NCI-H1694 treated with DMSO at 0.1 percent for 48 hours (cell line): ENCODE results near the gene HBG2.
"Not testable (repeated sequence)": the region's sequence is repeated elsewhere in the genome, so short reads cannot be mapped to it uniquely, and the experiment has no call there.

Experiments
- DNase-seq: peaks from one replicate; lab custom pipeline; 2025; lab: John Stamatoyannopoulos, UW

HBG2 gene

DNA sequence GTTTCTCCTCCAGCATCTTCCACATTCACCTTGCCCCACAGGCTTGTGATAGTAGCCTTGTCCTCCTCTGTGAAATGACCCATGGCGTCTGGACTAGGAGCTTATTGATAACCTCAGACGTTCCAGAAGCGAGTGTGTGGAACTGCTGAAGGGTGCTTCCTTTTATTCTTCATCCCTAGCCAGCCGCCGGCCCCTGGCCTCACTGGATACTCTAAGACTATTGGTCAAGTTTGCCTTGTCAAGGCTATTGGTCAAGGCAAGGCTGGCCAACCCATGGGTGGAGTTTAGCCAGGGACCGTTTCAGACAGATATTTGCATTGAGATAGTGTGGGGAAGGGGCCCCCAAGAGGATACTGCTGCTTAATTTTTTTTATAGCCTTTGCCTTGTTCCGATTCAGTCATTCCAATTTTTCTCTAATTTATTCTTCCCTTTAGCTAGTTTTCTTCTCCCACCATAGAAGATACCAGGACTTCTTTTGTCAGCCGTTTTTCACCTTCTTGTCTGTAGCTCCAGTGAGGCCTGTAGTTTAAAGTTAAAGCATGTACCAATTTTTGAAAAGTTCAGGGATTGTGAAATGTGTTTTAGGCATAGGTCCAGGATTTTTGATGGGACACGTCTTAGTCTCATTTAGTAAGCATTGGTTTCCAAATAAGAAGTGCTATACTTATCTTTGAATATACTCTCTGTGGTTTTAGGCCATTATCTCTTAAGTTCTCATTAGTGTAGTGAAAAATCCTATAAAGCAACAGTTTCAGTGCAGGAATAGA, at the start of gene HBG2:
Gene HBG2 (minus strand): TSS at position 136 of the 768 bp plus-strand sequence. CDS start 53 bp downstream, at position 83.
- not testable (repeated sequence) for DNase-seq

DNA sequence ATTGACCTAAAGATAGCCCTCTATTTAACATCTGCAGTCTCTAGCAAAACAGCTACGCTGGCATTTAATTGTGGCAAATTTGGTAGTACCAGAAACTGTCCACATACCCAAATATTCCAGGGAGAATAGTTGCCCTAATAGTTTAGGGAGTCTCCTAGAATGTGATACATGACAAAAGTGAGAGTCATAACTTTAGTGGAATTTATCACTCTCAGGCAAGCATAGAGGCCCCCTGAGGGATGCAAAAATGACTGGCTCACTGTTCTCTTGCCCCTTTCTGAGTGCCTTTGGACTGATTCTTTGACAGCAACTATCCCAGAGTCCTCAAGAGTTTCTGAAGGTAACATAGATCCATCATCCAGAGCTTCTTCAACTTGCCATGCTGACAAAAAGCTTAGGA, 49.5 kb upstream of the HBG2 start:
- DNase-seq: no peak

DNA sequence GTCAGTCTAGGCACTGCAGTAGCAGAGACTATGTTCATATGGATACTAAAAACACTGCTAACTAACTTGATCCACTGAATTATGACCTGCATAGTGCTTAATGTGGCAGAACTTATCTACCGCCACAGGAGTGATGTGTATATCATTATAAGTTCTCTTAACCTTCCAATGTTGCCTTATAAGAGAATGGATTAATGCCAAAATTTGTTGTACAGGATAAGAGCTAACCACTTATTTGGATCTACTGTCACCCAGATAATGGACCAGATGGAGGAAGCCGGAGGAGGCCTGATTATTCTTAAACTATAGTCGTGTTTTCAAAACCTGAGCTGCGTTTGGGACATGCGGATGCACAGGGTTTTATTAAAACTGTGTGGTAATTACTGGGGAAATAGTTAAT, 49.0 kb upstream of the HBG2 start:
- no peak for DNase-seq

DNA sequence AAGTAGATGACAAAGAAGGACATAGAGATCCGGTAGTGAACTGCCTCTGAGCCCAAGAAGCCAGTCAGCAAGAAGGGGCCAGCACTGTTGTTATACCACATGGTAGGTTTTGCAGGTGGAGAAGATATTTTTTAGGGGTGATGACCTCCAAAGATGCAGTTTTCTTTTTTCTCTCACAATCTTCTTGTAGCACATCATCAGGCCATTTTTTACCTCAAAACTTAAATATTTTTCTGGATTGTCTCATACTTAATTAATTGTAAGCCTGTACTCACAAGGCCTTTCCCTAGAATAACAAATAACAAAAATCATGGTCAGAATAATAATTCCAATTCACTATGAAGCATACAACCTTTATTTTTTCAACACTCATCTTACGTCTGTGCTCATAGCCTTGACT, 47.3 kb upstream of the HBG2 start, which contains the start of gene OR51B4:
Gene OR51B4 (minus strand): TSS at position 101 of the 400 bp plus-strand sequence. CDS start 0 bp downstream, at position 101.
- DNase-seq: no peak

DNA sequence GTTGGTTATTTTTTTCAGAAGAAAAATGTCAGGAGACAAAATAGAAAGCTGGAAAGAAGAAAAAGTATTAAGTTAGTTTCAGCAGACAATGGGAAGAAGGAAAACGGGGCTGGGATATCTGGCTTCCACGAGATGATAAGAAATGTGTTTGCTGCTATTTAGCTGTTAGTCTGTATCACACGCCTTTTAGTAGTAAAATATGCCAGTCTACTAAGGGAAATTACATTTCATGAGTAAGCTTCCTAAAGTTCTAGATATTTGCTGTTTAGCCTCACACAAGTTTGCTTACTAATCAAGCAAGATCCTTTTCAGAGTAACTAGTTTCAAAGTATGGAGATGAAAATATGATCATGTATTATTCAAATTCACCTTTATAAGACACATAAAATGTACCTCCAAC, 45.7 kb upstream of the HBG2 start:
- no peak for DNase-seq

DNA sequence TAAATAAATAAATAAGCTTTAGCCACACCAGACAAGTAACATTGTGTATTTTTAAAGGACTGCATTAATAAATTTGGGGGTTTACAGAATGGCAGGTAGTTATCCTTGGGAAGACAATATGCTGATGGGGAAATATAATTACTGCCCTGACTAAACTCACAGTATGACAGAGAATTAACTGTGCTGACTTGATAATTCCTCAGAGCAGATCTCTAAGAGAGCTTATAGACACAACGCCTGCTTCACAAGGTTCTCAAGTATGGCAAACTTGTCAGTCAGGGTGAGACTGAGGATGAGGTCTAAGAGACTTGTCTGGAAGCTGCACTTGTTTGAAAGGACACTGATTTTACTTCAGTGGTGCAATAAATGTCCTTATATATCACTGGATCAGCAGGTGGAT, 43.9 kb upstream of the HBG2 start:
- DNase-seq: no peak

DNA sequence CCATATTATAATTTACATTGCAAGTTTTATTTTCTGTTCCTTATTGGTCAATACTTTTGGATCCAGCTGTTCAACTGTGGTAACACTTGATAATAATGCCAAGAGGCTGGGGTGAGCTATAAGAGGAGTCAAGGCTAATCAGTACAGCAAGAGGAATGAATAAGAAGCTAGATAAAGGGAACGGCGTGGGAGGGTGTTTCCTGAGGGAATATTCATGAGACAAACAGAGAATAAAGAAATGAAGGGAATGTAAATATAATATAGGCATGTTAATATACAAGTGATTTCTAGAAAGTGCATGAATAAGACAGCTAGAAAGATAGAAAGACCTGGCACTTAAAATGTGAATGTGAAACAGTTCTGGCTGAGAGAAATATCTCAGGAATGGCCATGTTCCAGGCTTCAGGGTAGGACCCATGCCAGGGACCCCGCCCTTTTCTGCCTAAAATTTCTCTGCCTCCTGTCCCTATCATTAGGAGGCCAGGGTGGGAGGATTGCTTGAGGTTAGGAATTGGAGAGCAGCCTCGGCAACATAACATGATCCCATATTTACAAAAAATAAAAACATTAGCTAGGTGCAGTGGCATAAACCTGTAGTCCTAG, 43.2 kb upstream of the HBG2 start:
- DNase-seq: no peak

DNA sequence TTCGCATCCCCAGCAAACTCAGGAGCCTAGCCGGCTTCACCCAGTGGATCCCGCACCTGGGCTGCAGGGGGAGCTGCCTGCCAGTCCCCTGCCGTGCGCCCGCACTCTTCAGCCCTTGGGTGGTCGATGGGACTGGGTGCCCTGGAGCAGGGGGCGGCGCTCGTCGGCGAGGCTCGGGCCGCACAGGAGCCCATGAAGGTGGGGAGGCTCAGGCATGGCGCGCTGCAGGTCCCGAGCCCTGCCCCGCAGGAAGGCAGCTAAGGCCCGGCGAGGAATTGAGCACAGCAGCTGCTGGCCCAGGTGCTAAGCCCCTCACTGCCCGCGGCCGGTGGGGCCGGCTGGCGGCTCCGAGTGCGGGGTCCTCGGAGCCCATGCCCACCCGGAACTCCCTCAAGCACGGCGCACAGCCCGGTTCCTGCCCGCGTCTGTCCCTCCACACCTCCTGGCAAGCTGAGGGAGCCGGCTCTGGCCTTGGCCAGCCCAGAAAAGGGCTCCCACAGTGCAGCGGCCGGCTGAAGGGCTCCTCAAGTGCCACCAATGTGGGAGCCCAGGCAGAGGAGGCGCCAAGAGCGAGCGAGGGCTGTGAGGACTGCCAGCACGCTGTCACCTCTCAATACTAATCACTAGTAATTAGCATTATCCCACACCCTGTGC, 39.9 kb upstream of the HBG2 start:
- DNase-seq: not testable (repeated sequence)

DNA sequence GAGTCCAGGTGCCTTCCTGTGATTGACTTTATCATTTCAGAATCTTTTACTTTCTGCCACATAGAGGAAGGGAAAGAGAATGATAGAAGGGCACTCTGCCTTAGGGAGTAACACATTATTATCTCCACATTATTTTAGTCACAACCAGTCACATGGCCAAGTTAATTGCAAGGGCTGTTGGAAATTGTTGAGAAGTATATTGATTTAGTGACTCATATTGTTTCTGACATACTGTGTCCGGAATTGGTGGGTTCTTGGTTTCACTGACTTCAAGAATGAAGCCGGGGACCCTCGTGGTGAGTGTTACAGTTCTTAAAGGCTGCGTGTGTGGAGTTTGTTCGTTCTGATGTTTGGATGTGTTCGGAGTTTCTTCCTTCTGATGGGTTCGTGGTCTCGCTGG, 38.4 kb upstream of the HBG2 start:
- DNase-seq: no peak

DNA sequence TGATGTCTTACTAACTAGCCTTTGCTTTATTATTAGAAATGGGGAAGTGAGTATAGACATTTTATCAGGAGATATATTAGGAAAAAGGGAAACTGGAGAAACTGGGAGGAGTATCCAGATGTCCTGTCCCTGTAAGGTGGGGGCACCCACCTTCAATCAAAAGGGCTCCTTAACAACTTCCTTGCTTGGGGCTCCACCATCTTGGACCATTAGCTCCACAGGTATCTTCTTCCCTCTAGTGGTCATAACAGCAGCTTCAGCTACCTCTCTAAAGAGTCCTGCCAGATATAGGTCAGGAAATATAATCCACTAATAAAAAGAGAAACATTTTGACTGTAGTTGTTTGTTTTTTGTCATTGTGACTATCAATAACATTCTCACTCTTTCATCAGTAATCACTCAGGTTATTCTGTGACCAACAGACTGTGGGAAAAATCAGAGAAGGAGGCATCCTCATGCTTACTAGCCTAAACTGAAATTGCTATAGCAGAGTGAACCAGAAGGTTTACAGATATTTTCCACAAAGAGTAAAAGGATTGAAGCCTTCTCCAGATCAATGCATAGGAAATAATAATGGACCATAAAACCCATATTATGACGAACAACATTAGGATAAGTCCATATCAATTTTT, 36.7 kb upstream of the HBG2 start:
- DNase-seq: no peak

DNA sequence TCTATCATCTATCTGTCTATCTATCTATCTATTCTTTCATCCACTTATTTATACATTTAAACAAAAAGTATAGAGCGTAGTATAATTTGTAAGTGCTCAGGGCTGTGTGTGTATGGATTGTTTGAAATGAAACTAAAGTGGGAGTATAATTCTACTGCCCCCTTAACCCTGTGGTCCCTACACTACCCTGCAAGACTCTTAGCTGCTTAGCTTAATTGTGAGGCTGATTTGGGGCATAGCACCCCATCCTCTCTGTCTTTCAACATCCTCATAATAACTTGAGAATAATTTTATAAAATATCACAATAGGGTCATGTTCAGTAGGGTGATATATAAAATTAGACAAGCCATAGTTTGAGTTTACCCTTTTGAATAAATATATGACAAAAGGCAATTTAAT, 35.5 kb upstream of the HBG2 start:
- no peak for DNase-seq

DNA sequence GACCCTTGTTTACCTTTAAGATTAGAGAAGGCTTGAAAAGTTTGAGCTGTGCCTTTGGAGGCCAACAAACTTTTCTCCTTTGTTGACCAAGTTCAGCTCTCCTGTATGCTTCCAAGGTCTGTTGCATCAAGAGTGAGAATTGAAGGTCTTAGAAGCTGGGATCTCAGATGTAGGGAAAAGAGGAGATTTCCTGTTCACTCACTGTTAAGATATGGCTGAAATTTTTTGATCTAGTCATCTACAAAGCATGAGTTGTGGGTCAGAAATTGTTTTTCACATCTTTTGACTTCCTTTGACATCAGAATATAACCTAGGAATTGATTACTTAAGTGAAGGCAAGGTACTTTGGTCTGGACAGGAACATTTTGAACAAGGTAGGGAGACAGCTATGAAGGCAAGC, 35.1 kb upstream of the HBG2 start:
- no peak for DNase-seq

DNA sequence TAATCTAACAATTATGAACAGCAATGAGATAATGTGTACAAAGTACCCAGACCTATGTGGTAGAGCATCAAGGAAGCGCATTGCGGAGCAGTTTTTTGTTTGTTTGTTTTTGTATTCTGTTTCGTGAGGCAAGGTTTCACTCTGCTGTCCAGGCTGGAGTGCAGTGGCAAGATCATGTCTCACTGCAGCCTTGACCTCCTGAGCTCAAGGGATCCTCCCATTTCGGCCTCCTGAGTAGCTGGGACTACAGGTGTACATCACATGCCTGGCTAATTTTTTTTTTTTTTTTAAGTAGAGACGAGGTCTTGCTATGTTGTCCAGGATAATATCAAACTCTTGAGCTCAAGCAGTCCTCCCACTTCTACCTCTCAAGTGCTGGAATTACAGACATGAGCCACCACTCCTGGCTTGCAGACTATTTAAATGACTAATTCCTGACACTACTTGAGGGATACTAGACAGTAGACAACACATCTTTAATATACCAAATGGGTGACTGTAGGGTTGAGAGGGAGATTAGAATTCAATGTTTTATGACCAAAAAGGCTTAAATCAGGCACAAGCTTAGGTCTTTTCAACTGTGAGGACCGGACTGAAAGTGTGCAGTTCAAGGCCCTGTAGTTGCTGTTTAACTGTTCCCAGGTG, 34.4 kb upstream of the HBG2 start:
- DNase-seq: no peak

DNA sequence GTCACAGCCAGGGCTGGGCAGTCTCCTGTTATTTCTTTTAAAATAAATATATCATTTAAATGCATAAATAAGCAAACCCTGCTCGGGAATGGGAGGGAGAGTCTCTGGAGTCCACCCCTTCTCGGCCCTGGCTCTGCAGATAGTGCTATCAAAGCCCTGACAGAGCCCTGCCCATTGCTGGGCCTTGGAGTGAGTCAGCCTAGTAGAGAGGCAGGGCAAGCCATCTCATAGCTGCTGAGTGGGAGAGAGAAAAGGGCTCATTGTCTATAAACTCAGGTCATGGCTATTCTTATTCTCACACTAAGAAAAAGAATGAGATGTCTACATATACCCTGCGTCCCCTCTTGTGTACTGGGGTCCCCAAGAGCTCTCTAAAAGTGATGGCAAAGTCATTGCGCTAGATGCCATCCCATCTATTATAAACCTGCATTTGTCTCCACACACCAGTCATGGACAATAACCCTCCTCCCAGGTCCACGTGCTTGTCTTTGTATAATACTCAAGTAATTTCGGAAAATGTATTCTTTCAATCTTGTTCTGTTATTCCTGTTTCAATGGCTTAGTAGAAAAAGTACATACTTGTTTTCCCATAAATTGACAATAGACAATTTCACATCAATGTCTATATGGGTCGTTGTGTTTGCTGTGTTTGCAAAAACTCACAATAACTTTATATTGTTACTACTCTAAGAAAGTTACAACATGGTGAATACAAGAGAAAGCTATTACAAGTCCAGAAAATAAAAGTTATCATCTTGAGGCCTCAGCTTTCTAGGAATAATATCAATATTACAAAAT, 33.7 kb upstream of the HBG2 start:
- DNase-seq: no peak

DNA sequence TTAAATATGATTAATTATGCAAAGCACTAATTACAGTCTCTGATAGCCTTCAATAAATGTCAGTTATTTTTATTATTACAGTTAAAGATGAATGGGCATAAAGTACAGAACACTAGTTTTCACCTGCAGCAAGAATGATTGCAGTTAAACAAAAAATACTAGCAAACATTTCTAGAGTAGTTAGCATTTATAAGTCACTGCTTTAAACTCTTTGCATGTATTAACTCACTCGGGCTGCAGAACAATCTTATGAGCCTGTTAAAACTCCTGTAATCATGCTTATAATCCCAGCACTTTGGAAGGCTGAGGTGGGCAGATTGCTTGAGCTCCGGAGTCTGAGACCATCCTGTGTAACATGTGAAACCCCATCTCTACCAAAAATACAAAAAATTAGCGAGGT, 32.3 kb upstream of the HBG2 start:
- DNase-seq: no peak

DNA sequence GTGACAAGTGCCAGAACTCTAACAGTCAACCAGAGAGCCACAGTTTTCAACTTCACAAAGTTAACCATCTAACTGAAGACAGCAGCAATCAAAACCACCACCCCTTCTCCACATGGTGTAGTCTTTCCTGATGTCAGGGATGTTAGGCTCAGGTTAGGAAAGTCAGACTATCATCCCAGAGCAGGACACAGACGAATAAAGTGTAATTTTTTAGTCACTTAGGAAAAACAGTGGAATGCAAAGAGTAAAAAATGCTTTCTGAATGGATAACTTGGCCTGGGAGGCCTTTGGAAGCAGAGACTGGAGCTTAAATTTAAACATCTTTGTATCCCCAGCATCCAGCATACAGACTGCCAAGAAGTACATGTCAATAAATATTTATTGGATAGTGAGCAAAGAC, 31.8 kb upstream of the HBG2 start:
- DNase-seq: no peak

DNA sequence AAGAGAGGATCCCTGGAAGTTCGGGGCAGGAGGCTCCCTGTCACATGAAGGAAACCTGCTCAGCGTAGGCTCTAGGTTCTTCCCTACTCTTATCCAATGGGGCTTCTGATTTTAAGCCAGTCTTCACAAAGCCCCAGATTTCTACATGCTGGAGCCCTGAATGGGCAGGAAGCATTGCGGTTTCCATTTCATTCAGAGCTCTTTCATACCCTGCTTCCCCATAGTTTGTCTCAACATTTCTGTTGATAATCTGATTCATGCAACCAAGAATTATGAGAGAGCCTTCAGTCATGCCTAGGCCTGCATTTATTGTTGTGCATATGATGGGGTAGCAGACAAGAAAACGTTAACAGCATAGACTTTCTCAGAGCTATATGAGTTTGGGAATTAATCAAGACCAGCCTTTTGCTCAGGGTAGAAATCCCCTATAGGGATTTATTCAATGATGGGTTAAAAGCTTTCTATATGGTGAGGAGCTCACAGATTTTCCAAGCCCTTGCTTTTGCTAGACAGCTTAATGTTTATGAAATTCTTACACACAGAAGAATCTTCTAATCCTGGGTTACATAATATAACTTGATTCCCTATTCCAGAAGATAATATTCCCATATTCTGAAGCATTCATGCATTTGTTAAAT, 31.2 kb upstream of the HBG2 start:
- no peak for DNase-seq

DNA sequence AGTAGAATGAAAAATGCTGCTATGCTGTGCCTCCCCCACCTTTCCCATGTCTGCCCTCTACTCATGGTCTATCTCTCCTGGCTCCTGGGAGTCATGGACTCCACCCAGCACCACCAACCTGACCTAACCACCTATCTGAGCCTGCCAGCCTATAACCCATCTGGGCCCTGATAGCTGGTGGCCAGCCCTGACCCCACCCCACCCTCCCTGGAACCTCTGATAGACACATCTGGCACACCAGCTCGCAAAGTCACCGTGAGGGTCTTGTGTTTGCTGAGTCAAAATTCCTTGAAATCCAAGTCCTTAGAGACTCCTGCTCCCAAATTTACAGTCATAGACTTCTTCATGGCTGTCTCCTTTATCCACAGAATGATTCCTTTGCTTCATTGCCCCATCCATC, 30.1 kb upstream of the HBG2 start:
- DNase-seq: no peak

DNA sequence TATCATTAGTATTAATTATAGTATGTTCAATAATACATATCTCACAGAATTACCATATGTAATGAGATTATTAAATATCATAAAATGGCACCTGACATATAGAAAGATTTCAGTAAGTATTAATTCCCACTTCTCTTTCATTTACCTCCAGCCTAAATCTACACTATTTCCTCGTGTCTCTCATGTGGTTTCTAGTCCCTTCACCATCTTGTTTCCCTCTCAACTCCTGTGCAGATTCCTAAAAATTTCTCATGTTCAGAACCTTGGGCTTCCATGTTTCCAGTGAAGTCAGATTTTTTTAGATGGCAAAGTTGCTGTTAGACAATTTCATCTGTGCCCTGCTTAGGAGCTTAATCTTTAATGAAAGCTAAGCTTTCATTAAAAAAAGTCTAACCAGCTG, 29.3 kb upstream of the HBG2 start:
- DNase-seq: no peak

DNA sequence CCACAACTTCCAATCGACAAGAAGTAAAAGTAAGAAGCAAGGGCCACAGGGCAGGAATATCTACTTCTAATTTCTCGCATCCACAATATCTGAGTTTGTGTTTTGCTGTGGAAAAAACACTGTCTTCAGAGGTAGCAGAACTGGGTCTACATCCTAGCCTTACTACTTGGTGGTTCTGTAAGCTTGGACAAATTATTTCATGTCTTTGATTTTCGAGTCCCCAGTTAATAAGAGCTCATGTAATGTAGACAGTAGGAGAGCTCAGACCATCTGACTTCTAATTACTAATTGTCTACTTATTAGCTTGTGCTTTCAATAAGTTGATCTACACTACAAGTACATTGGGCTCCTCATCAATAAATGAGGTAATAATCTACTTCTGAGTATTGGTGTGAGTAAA, 28.5 kb upstream of the HBG2 start:
- DNase-seq: no peak

DNA sequence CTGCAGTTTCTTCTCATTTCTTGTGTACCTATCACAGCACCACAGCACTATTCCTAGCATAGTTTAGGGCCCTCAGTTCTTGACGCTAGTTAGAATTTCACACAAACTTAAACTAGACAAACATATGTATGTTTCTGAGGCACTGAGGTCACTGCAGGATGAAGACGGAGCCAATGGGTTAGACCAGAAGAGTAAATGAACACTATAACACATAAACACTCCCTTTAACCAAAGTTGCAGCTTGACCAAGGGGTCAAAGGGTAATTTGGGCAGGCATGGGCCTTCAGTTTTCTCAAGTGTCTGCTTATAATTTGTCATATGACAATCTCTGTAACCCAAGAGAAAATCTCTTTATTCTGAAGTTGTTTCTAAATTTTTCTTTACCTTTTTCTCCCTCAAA, 28.0 kb upstream of the HBG2 start:
- DNase-seq: no peak
